HepG2 (cell line): ENCODE data around the gene TMEM107. TPM values are rescaled to one million over a fixed set of nuclear protein-coding genes. Genes with fewer than 3 reads are reported as not detected.
A peak's percentile ranks its signal among the peaks of the same experiment; 100 is the strongest.

ENCODE experiments used
- AGO1 ChIP-seq: fragments of 200-400 bp; formaldehyde crosslinking; IDR thresholded peaks from 2 replicates; pipeline ENCODE4 v1.6.1; 2017; ENCODE audit warnings: mild to moderate bottlenecking, low read depth, low read length, moderate library complexity; ENCODE audit not compliant: poor library complexity, severe bottlenecking
- DNMT1 ChIP-seq: sonication (generic); formaldehyde crosslinking; IDR thresholded peaks from 2 replicates; pipeline ENCODE4 v1.5.1; 2020; ENCODE audit warnings: mild to moderate bottlenecking, missing genetic modification reagents
- MLXIP ChIP-seq: sonication (generic); formaldehyde crosslinking; IDR thresholded peaks from 2 replicates; pipeline ENCODE4 v1.9.0; 2021; ENCODE audit warnings: missing genetic modification reagents, borderline replicate concordance
- NFYC ChIP-seq: IDR thresholded peaks from 2 replicates; pipeline ENCODE4 v1.6.1; 2016; ENCODE audit warnings: missing genetic modification reagents, missing compliant biosample characterization
- PATZ1 ChIP-seq: sonication (generic); formaldehyde crosslinking; IDR thresholded peaks from 2 replicates; pipeline ENCODE4 v1.4.0; 2020; ENCODE audit warnings: missing genetic modification reagents
- SOX6 ChIP-seq, 2 experiments: fragments of 450-650 bp in 1 of 2; sonication (generic) in 1 of 2; formaldehyde crosslinking in 1 of 2; IDR thresholded peaks; 2 replicates each; pipeline versions ENCODE4 v1.4.0 to v1.6.1; 2017 to 2020; ENCODE audit warnings: antibody characterized with exemption in 1 of 2, mild to moderate bottlenecking in 1 of 2, missing genetic modification reagents in 1 of 2
- ZNF17 ChIP-seq: sonication (generic); formaldehyde crosslinking; IDR thresholded peaks from 2 replicates; pipeline ENCODE4 v1.5.0; 2020; ENCODE audit warnings: mild to moderate bottlenecking, missing genetic modification reagents
- ZNF33A ChIP-seq: sonication (generic); formaldehyde crosslinking; IDR thresholded peaks from 2 replicates; pipeline ENCODE4 v1.5.1; 2020; ENCODE audit warnings: missing genetic modification reagents, mild to moderate bottlenecking, moderate library complexity, borderline replicate concordance
- ZNF441 ChIP-seq: sonication (generic); formaldehyde crosslinking; IDR thresholded peaks from 2 replicates; pipeline ENCODE4 v1.7.0; 2021; ENCODE audit warnings: missing genetic modification reagents, borderline replicate concordance
- ZNF567 ChIP-seq: sonication (generic); formaldehyde crosslinking; IDR thresholded peaks from 2 replicates; pipeline ENCODE4 v1.8.1; 2023; ENCODE audit warnings: mild to moderate bottlenecking, missing genetic modification reagents, borderline replicate concordance
- ZNF687 ChIP-seq: sonication (generic); formaldehyde crosslinking; IDR thresholded peaks from 2 replicates; pipeline ENCODE4 v1.5.1; 2020; ENCODE audit warnings: mild to moderate bottlenecking, missing genetic modification reagents, moderate library complexity
- ZNF772 ChIP-seq: sonication (generic); formaldehyde crosslinking; IDR thresholded peaks from 2 replicates; pipeline ENCODE4 v1.5.0; 2020; ENCODE audit warnings: mild to moderate bottlenecking, missing genetic modification reagents
- ZNF777 ChIP-seq: sonication (generic); formaldehyde crosslinking; IDR thresholded peaks from 2 replicates; pipeline ENCODE4 v1.4.0; 2020; ENCODE audit warnings: missing genetic modification reagents
- ZNF781 ChIP-seq: sonication (generic); formaldehyde crosslinking; IDR thresholded peaks from 2 replicates; pipeline ENCODE4 v1.5.1; 2020; ENCODE audit warnings: borderline replicate concordance, mild to moderate bottlenecking, missing genetic modification reagents; ENCODE audit errors: not compliant biosample characterization
- ZNF792 ChIP-seq: IDR thresholded peaks from 2 replicates; pipeline ENCODE4 v1.6.1; 2016
- polyA plus RNA-seq, 8 experiments: library from polyadenylated mRNA; depleted of rRNA in 3 of 8; stranded (reverse) in 7 of 8; unstranded in 1 of 8; fragments of >200 nt; fragmentation: Illumina TruSeq in 4 of 8; extraction: Trizol in 4 of 8; gene quantifications; 2 replicates each; pipeline versions ENCODE4 v1.2.1 to v1.2.3, GENCODE V29; 2011 to 2016; ENCODE audit warnings: low read depth in 4 of 8, missing spikeins in 1 of 8, mixed read lengths in 1 of 8; ENCODE audit not compliant: insufficient read depth in 1 of 8
- total RNA-seq, 5 experiments: library from RNA; depleted of rRNA; stranded (reverse); fragments of >200 nt; fragmentation: Illumina TruSeq; extraction: Trizol; gene quantifications; 2 replicates each; pipeline ENCODE4 v1.2.3, GENCODE V29; 2016; ENCODE audit warnings: low read depth in 1 of 5
- TF ChIP-seq, protein P1 (sequence below): sonication (generic); formaldehyde crosslinking; IDR thresholded peaks from 2 replicates; pipeline ENCODE4 v1.4.0; 2020; ENCODE audit warnings: mild to moderate bottlenecking, missing genetic modification reagents

The TMEM107 gene
- total and polyA plus RNA-seq, 2 of the 13 experiments (the other 11 are each of a cell fraction or from before 2014, with no cell fraction given): 7.2 to 15.3 TPM

GRCh38 chr17:8186446-8186786 is 10.2 kb upstream of the TMEM107 start (continued):
- TF ChIP-seq ZNF33A (no peak), ZNF777 (CRISPR knock-in tag) (peak; percentile 88), AGO1 (no peak), ZNF792 (no peak; the same call in 1 of the 2 replicates), ZNF567 (CRISPR knock-in tag) (no peak), SOX6 (IDR thresholded peaks at IDR 0.05) (no peak), SOX6 (CRISPR knock-in tag; IDR thresholded peaks at IDR 0.05) (no peak), ZNF17 (CRISPR knock-in tag) (no peak), ZNF772 (peak; percentile 63; the same call in 1 of the 2 replicates), ZNF781 (CRISPR knock-in tag) (peak; percentile 5), ZNF441 (CRISPR knock-in tag) (peak; percentile 55; the same call in 1 of the 2 replicates), DNMT1 (CRISPR knock-in tag) (no peak), NFYC (CRISPR knock-in tag) (no peak), PATZ1 (CRISPR knock-in tag) (no peak), MLXIP (CRISPR knock-in tag) (no peak), ZNF687 (peak; percentile 65; the same call in 1 of the 2 replicates)
- TF ChIP-seq, protein P1, sequence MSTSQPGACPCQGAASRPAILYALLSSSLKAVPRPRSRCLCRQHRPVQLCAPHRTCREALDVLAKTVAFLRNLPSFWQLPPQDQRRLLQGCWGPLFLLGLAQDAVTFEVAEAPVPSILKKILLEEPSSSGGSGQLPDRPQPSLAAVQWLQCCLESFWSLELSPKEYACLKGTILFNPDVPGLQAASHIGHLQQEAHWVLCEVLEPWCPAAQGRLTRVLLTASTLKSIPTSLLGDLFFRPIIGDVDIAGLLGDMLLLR (CRISPR knock-in tag): no peak
